NAMALWA (cell line): ENCODE data around the gene SLC44A2.

Experiments
- DNase-seq: peaks from one replicate; pipeline ENCODE4 v3.0.0-alpha.2; 2015; ENCODE audit warnings: low spot score

Gene SLC44A2

GRCh38 chr19:10625003-10625761 lies at the start of gene SLC44A2:
TSS of gene SLC44A2 (plus strand) at chr19:10625553. CDS start at chr19:10625634, 81 bp downstream.
- no peak for DNase-seq

- DNase-seq, result no peak
Observed at GRCh38 chr19:10577951-10578350, 47.4 kb upstream of the SLC44A2 start.

- DNase-seq, result peak; percentile 97
Observed at GRCh38 chr19:10580979-10581631, 44.2 kb upstream of the SLC44A2 start.

GRCh38 chr19:10582091-10582490 lies 43.3 kb upstream of the SLC44A2 start:
- no peak for DNase-seq

GRCh38 chr19:10583036-10583776 lies 42.1 kb upstream of the SLC44A2 start:
- no peak for DNase-seq

- no peak for DNase-seq
Observed at GRCh38 chr19:10586396-10586795, 39.0 kb upstream of the SLC44A2 start.

- DNase-seq, result no peak
Observed at GRCh38 chr19:10587022-10587838, 38.1 kb upstream of the SLC44A2 start, which contains the start of gene AP1M2. TSS of gene AP1M2 (minus strand) at chr19:10587312. CDS start at chr19:10587231, 81 bp downstream.

GRCh38 chr19:10587839-10588150 lies 37.6 kb upstream of the SLC44A2 start:
- DNase-seq, result no peak

GRCh38 chr19:10593148-10593547 lies 32.2 kb upstream of the SLC44A2 start:
- DNase-seq, result no peak

- peak; percentile 67 for DNase-seq
Observed at GRCh38 chr19:10593820-10594637, 31.3 kb upstream of the SLC44A2 start.

- DNase-seq, result no peak
Observed at GRCh38 chr19:10600149-10600548, 25.2 kb upstream of the SLC44A2 start.

- DNase-seq, result no peak
Observed at GRCh38 chr19:10601999-10602329, 23.4 kb upstream of the SLC44A2 start.

GRCh38 chr19:10602330-10603083 lies 22.8 kb upstream of the SLC44A2 start:
- DNase-seq, result peak; percentile 86

GRCh38 chr19:10603084-10603872 lies 22.1 kb upstream of the SLC44A2 start:
- DNase-seq, result peak; percentile 97

- DNase-seq, result peak; percentile 95
Observed at GRCh38 chr19:10603873-10604459, 21.4 kb upstream of the SLC44A2 start.

GRCh38 chr19:10604460-10604980 lies 20.8 kb upstream of the SLC44A2 start:
- peak; percentile 78 for DNase-seq

- DNase-seq, result no peak
Observed at GRCh38 chr19:10611907-10612306, 13.4 kb upstream of the SLC44A2 start.

GRCh38 chr19:10612499-10613119 lies 12.7 kb upstream of the SLC44A2 start:
- DNase-seq, result no peak
